ENCODE data around the gene COL6A2.

Gene COL6A2

DNA sequence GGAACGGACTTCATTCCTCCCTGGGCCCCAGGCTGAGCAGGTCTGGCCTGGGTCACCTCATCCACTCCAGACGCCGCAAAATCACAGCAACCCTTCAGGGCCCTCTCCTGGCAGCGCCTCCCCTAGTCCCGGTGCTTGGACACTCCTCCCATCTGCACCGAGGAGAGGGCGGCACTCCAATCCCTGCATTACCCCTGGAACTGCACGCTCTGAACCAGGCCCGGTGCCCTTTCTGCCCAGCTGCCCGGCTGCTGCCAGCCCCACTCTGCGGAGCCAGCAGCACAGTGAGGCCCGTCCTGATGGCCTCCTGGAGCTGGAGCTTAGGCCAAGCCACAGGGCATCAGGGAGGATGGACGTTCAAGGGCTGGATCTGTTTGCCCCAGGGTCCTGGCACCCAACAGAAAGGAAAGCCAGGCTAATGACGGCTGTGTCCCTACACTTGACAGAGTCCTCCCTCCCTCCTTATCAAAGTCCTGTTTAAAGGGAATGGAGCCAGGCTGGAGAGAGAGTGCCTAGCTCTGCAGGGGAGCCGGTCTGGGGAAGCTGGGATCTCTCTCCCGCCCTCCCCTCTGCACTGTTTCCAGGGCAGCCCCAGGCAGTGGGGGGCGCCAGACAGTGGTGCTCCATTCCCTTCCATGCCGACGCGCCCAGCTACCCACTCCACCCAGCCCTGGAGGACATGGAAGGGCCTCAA is 12.7 kb downstream of the COL6A2 start:
- no peak overlapping the region for H3K27ac ChIP-seq

DNA sequence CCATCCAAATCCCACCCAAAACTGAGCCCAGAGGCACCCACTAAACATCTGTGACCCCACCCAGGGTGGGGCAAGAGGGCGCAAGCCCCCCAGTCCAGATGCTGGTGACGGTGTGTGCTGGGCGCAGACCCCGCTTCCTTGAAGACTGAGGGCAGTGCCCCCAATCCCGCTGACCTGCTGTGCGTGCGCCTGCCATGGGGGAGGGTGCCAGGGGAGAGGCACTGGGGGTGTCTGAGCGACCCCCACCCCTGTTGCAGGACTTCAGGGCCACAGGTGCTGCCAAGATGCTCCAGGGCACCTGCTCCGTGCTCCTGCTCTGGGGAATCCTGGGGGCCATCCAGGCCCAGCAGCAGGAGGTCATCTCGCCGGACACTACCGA is 13.3 kb downstream of the COL6A2 start:
- no peak overlapping the region for H3K27ac ChIP-seq
- no peak for DNase-seq (ENCODE audit: low read depth, low spot score)

More for the DNA sequence above, 12.7 kb downstream of the COL6A2 start:
- no peak for DNase-seq (ENCODE audit: low read depth, low spot score)

- no peak overlapping the region for H3K27ac ChIP-seq
- no peak for DNase-seq (ENCODE audit: low read depth, low spot score)
Measured at GRCh38 chr21:46111857-46112724, 14.2 kb downstream of the COL6A2 start.

DNA sequence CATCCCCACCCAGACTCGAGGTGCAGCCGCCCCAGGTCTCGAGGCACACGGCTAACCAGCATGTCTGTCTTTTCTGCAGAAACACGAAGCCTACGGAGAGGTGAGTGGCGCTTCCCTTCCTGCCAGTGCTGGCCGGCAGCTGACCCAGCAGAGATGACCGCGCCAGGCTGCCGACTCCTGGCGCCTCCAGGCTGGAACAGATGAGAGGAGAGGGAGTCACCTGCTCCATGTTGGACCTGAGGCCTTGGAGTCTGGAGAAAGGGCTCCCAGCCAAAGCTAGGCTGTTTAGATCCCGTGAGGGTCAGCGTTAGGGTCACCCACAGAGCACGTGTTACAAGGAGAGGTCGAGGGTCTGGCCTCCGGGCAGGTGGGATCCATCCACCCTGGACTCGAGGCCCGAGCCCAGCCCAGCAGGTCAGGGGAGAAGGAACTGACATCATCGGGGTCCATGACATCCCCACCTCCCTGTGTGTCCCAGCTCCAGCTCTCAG is 14.9 kb downstream of the COL6A2 start:
- no peak for DNase-seq (ENCODE audit: low read depth, low spot score)
- H3K27ac ChIP-seq = no peak overlapping the region

- no peak overlapping the region for H3K27ac ChIP-seq
- no peak for DNase-seq (ENCODE audit: low read depth, low spot score)
Measured at GRCh38 chr21:46113497-46114176, 15.7 kb downstream of the COL6A2 start.

DNA sequence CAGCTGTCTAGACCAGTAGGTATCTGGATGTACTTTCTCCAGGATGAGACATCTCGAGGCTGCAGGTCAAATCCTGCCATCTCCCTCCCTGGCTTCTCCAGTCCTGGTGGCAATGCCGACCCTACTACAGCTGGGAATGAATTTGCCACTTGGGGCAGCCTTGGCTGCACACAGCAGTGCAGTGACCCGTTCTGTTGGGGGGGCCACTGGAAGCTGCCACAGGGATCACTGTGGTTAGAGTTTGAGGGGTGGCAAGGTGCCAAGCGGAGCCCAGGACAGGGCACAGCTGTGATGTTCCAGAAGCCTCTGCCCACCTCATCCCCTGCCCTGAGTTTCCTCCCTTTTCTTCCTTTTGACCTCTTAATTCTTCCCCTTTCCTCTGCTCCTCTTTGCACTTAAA is 17.1 kb downstream of the COL6A2 start:
- no peak overlapping the region for H3K27ac ChIP-seq
- no peak for DNase-seq (ENCODE audit: low read depth, low spot score)

DNA sequence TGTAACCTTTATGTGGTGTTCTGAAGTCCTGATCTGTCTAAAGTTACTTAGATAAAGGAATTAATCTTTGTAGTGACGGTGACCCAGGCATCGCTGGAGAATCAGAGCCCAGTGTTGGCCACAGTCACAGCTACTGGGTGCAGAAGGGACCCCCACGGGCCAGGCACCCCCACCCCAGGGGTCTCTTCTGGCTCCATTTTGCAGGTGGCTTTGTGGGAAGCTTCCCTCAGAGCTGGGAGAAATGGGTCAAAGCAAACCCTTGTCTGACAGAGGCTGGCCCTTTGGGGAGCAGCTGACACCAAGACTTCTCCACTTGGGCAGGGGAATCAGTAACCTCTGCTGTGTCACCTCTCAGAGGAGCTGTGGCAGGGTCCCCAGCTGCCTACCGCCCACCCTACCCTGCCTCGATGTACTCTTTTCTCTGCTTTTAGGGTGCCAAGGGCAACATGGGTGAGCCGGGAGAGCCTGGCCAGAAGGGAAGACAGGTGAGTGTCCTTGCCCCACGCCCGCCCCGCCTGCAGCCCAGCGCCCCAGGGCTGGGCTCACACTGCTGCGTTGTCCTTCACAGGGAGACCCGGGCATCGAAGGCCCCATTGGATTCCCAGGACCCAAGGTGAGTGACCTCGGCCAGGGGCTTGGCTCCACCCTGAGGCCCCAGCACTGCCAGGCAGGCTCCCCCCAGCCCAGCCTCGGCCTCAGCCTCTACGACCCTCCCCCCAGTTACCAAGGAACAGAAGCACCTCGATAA is 17.7 kb downstream of the COL6A2 start:
- no peak for DNase-seq (ENCODE audit: low read depth, low spot score)
- no peak overlapping the region for H3K27ac ChIP-seq

DNA sequence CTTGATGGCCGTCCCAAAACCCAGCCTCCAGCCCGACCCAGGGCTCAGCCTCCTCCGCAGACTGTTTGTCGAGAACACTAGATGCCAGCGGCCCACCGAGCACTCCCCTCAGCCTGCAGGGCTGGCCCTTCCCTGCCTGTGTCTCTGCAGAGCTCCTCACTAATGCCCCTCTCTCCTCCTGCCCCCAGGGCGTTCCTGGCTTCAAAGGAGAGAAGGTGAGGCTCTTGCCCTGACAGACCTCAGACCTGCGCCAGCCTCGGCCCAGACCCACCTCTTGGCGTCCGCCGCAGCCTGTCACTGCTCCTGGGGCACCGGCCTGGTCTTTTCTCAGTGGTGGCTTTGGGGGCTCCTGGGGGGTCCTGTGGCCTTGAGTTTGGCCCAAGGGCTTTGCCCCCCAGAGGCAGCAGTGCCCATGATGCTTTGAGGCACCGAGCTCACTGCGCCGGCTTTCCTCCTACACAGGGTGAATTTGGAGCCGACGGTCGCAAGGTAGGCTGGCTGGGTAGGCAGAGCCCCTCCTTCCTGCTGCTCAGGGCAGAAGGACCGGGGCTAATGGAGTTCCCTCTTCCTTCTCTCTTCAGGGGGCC is 18.4 kb downstream of the COL6A2 start:
- H3K27ac ChIP-seq = no peak overlapping the region
- DNase-seq (ENCODE audit: low read depth, low spot score) = no peak

DNA sequence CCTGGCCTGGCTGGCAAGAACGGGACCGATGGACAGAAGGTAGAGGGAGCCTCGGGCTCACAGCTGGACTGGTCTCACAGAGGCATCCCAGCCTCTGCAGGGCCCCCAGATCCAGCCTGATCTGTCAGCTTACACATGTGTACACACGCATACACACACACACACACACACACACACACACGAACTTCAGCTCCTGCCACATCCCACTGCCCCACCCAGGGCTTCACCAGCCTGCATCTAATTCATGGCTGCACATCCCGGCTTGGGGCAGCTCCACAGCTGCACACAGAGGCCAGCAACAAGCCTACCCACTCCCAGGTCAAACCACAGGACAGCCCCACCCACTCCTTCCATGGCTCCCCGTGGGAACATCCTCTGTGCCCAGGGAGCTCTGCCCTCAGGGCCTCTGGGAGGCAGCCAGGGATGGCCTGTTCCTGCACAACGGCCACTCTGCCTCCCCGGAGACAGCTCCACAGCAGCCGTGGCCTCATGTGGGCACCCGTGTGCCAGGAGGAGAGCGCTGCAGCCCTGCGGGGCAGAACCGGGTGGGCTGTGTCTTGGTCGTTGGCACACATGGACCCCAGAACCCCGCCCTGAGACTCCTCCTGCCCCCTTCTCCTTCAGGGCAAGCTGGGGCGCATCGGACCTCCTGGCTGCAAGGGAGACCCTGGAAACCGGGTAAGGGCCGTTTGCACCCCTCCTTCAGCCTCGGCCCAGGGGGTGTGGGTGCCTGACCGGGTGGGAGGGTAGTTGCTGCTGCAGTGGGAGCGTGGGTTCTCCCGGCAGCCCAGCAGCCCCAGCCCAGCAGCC is 19.1 kb downstream of the COL6A2 start:
- no peak overlapping the region for H3K27ac ChIP-seq
- DNase-seq (ENCODE audit: low read depth, low spot score) = no peak

GRCh38 chr21:46117586-46118315 is 19.8 kb downstream of the COL6A2 start:
- no peak for DNase-seq (ENCODE audit: low read depth, low spot score)

DNA sequence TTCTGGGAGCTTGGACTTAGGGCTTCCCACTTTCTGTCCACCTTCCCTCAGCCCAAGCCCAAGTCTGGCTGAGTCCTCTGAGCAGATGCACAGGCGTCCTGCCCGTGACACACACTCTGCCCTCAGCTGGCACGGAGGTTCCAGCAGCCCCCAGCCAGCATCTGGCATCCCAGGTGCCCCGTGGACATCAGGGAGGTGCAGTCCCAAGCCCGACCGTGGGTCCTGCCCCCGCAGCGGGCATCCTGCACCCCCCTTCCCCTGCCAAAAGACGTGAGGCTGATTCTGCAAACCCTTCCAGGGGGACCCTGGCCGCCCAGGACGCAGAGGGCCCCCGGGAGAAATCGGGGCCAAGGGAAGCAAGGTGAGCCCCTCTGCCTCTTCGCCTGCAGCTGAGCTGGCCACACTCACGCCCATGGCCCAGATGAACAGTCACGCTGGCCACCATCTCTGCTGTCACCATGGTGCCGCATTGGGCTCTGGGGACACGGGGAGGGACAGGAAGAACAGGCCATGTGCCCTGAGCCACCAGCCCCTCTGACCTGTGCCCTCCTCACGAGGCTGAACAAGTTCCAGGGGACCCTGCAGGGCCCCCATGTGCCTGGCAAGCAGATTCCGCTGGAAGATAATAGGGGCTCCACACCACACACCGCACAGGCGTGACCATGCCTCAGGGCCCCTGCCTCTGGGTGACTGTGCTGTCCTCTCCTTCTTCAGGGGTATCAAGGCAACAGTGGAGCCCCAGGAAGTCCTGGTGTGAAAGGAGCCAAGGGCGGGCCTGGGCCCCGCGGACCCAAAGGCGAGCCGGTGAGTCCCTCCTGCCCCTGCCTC is 20.6 kb downstream of the COL6A2 start:
- no peak for DNase-seq (ENCODE audit: low read depth, low spot score)
- no peak overlapping the region for H3K27ac ChIP-seq

More at GRCh38 chr21:46117586-46118315, 19.8 kb downstream of the COL6A2 start:
- H3K27ac ChIP-seq = no peak overlapping the region

DNA sequence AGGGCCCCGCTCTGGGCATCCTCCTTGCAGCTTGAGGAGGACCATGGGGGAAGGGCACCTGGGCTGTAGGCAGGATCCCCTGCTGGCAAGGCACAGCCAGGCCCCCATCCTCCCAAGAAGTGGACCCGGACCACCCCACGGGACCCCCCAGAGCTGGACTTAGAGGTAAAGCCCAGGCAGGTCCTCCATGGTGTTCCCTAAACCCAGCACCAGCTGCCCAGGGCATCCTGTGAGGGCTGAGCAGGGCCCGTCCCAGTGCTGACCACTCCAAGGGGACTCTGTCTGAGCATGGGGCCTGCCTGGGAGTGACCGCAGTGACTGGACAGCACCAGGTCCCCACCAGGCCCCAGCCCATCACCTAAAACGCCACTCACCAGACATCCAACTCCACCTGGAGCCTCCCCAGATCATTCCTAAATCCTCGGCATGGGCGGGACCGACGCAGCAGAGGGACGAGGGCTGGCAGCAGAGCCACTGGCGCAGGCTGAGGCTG is 21.3 kb downstream of the COL6A2 start:
- DNase-seq (ENCODE audit: low read depth, low spot score) = no peak
- no peak overlapping the region for H3K27ac ChIP-seq

DNA sequence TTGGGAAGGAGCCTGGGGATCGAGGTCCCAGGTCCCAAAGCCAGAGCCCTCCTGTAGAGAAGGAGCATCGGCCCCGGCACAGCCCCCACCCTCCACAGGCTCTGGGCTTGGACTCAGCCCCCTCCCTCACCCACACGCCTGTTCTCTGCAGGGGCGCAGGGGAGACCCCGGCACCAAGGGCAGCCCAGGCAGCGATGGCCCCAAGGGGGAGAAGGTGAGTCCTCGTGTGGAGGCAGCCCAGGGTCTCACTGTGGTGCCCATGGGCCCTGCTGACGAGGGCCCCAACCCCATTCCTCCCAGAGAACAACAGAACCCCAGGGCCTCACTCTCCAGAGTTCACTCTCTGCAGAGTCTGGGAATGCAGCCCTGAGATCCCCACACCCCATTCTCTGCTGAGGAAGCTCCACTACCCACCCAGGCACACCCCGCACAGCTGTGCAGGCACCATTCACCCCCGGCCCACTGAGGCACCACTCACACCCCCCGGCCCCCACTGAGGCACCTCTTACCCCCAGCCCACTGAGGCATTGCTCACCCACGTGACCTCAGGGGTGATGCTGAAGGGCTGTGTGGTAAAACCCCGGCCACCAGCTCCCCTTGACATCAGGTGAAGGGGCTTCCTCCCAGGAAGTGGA is 21.8 kb downstream of the COL6A2 start:
- no peak overlapping the region for H3K27ac ChIP-seq
- DNase-seq (ENCODE audit: low read depth, low spot score) = no peak

- no peak for DNase-seq (ENCODE audit: low read depth, low spot score)
- no peak overlapping the region for H3K27ac ChIP-seq
Measured at GRCh38 chr21:46120301-46121285, 22.7 kb downstream of the COL6A2 start.

DNA sequence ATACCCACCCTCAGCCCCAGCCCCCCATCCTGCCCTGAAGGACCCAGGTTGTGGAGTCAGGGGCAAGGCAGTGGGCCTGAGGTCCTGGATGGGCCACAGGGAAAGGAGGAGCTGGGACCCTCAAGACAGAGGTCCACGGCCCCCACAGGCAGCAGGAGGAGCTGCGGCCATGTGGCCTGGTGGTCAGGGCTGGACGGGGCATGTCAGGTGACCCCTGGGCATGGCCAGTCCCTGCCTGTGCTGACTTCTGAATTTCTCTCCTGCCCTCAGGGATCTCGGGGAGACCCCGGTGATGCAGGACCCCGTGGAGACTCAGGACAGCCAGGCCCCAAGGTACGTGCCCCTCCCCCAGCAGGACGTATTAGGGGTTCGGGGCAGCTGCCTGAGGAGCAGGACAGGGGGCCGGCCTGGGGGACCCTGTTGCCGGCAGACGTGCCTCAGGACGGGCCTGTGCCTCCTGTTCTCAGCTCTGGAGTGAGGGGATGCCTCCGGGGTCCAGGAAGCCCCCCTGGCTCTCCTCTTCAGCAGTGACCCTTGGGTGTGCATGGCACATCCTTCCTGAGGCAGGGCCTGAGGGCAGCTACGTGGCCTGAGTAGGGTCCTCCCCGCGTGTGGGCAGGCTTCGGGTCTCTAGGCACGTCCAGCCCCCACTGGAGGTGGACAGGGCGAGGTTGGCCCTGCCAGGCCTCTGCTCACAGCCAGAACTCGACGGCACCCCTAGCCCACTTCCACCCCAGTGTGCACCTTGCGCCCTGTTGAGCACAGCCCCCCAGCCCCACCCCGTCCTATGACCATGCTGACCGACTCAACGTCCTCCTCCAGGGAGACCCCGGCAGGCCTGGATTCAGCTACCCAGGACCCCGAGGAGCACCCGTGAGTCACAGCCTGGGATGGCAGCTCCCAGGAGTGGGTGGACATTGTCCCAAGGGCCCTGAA is 23.6 kb downstream of the COL6A2 start:
- no peak overlapping the region for H3K27ac ChIP-seq
- DNase-seq (ENCODE audit: low read depth, low spot score) = no peak
